ENCODE data around the gene MAML2.

DNA sequence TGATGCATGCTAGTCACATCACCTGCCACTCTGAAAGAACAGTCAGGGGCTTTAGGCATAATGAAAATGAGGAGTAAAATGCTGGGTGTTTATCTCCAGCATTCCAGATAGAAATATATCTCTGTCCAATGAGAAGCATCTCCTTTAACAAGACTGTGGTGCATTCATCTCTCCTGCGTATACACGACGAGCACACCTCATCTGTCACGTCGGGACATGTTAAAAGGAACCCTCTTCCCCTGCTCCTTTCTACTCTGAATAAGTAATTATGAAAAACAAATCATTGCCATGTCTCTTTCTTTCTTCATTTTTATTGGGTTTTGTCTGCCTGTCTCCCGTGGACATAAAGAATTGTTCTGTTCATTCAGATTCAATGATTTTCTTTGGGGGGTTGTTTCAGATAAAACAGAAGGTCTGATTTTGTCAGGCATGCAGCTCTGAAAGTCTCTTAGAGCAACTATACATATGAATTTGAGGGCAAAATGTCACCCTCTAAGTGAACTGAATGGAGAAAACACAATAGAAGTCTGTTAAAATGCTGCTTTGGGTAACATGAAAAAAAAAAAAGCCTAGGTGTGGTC, 195.0 kb downstream of the MAML2 start:
- TF ChIP-seq, protein P1, sequence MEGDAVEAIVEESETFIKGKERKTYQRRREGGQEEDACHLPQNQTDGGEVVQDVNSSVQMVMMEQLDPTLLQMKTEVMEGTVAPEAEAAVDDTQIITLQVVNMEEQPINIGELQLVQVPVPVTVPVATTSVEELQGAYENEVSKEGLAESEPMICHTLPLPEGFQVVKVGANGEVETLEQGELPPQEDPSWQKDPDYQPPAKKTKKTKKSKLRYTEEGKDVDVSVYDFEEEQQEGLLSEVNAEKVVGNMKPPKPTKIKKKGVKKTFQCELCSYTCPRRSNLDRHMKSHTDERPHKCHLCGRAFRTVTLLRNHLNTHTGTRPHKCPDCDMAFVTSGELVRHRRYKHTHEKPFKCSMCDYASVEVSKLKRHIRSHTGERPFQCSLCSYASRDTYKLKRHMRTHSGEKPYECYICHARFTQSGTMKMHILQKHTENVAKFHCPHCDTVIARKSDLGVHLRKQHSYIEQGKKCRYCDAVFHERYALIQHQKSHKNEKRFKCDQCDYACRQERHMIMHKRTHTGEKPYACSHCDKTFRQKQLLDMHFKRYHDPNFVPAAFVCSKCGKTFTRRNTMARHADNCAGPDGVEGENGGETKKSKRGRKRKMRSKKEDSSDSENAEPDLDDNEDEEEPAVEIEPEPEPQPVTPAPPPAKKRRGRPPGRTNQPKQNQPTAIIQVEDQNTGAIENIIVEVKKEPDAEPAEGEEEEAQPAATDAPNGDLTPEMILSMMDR (IDR thresholded peaks at IDR 0.05): no peak
- no peak for TF ChIP-seq ZFX (IDR thresholded peaks at IDR 0.05; ENCODE audit: borderline replicate concordance)

Data from 22Rv1 (cell line).